ENCODE results near the gene TSPOAP1. TPM values are rescaled to one million over a fixed set of nuclear protein-coding genes. Genes with fewer than 3 reads are reported as not detected.
"Not testable (repeated sequence)": the region's sequence is repeated elsewhere in the genome, so short reads cannot be mapped to it uniquely, and the experiment has no call there.

The TSPOAP1 gene
- total RNA-seq, 1 experiment from 2014 or later: 10.9 TPM

- Mint-ChIP-seq H3K4me3 (no peak overlapping the region), H3K27me3 (ENCODE audit: low read depth) (no peaks in the 10 kb centered on the region; the same call in 1 of the 2 replicates), H3K36me3 (peaks cover 27% of the 10 kb centered on the region), H3K9me3 (no peaks in the 10 kb centered on the region), H3K4me1 (peaks cover 30% of the 10 kb centered on the region), H3K27ac (no peak overlapping the region)
- ChIA-PET POLR2A (no interaction called here), CTCF (interaction anchor here (0.6 kb wide), 1 partner anchor 77 kb away, joined by 3 read pairs; no protein-coding TSS in a partner anchor)
- no peak for DNase-seq (ENCODE audit: low spot score)
- no peak for TF ChIP-seq MAX (CRISPR knock-in tag; IDR thresholded peaks at IDR 0.05)
- no peak for TF ChIP-seq AR (CRISPR knock-in tag; IDR thresholded peaks at IDR 0.05)
- no peak for TF ChIP-seq ZSCAN18 (CRISPR knock-in tag; IDR thresholded peaks at IDR 0.05)
- no peak for TF ChIP-seq ZNF512 (CRISPR knock-in tag; IDR thresholded peaks at IDR 0.05; ENCODE audit: borderline replicate concordance)
- TF ChIP-seq ZNF121 (CRISPR knock-in tag; IDR thresholded peaks at IDR 0.05): no peak
- TF ChIP-seq AFF4 (CRISPR knock-in tag; IDR thresholded peaks at IDR 0.05; ENCODE audit: borderline replicate concordance): no peak
- no peak for TF ChIP-seq ERG (CRISPR knock-in tag; IDR thresholded peaks at IDR 0.05)
- no peak for TF ChIP-seq ATF3 (CRISPR knock-in tag; conservative IDR thresholded peaks at IDR 0.05)
- TF ChIP-seq JAZF1 (CRISPR knock-in tag; IDR thresholded peaks at IDR 0.05): no peak
- no peak for TF ChIP-seq ELF4 (CRISPR knock-in tag; IDR thresholded peaks at IDR 0.05; ENCODE audit: low read depth)
- TF ChIP-seq OVOL2 (CRISPR knock-in tag; IDR thresholded peaks at IDR 0.05; ENCODE audit: borderline replicate concordance): no peak
- no peak for ATAC-seq
Observed at GRCh38 chr17:58341861-58342475, 13.4 kb upstream of the TSPOAP1 start.

GRCh38 chr17:58341136-58341860 lies 12.7 kb upstream of the TSPOAP1 start:
- POLR2A ChIA-PET: interaction anchor here (5.3 kb wide), 1 partner anchor 12 kb away, joined by 61 read pairs; the partner anchor contains the start of gene SUPT4H1
- peaks cover 37% of the 10 kb centered on the region for H3K4me1 Mint-ChIP-seq

More at GRCh38 chr17:58341136-58341860, 12.7 kb upstream of the TSPOAP1 start:
- not testable (repeated sequence) for H3K4me3 Mint-ChIP-seq; DNase-seq (ENCODE audit: low spot score); ATAC-seq; H3K27me3 Mint-ChIP-seq (ENCODE audit: low read depth); H3K9me3 Mint-ChIP-seq; H3K27ac Mint-ChIP-seq
- CTCF ChIA-PET: interaction anchor here (5.8 kb wide), 1 partner anchor 76 kb away, joined by 34 read pairs; the partner anchor contains the start of gene RNF43
- H3K36me3 Mint-ChIP-seq: peaks cover 21% of the 10 kb centered on the region

All from WTC11 (cell line).